ENCODE measurements around the gene OSBPL8.

- TF ChIP-seq EZH2 (IDR thresholded peaks at IDR 0.05; ENCODE audit: insufficient read depth, poor library complexity, severe bottlenecking): no peak
- TF ChIP-seq EZH2phosphoT487 (IDR thresholded peaks at IDR 0.05; ENCODE audit: insufficient read depth, low read depth): no peak
Observed at GRCh38 chr12:76583301-76583700, 23.7 kb upstream of the OSBPL8 start.
